HTERT RPE-1 (cell line): Measurements from ENCODE around the gene ZNF672.
"Not testable (repeated sequence)": the region's sequence is repeated elsewhere in the genome, so short reads cannot be mapped to it uniquely, and the experiment has no call there.

Source experiments
- in situ Hi-C: fragments of 300-500 bp; cut with MboI; formaldehyde crosslinking; loops from 4 replicates; pipeline ENCODE4 v1.14.3; 2020; ENCODE audit warnings: low sequenced_read_pairs

Gene ZNF672

GRCh38 chr1:248852481-248853405 is 14.7 kb downstream of the ZNF672 start:
- in situ Hi-C loops: no loop called here

GRCh38 chr1:248853663-248854375 is 15.8 kb downstream of the ZNF672 start:
- in situ Hi-C loops: no loop called here

- in situ Hi-C loops: no loop called here
Measured at GRCh38 chr1:248855580-248855979, 17.6 kb downstream of the ZNF672 start.

- in situ Hi-C loops: no loop called here
Measured at GRCh38 chr1:248856176-248856575, 18.2 kb downstream of the ZNF672 start.

- in situ Hi-C loops: no loop called here
Measured at GRCh38 chr1:248857201-248857600, 19.2 kb downstream of the ZNF672 start.

GRCh38 chr1:248857749-248858095 is 19.7 kb downstream of the ZNF672 start:
- in situ Hi-C loops: no loop called here

GRCh38 chr1:248858096-248858890 is 20.3 kb downstream of the ZNF672 start:
- in situ Hi-C loops: no loop called here

- in situ Hi-C loops: no loop called here
Measured at GRCh38 chr1:248858891-248859889, 21.2 kb downstream of the ZNF672 start, which contains the start of gene ZNF692. Gene ZNF692, minus strand, starts transcription at chr1:248859085. Its CDS starts 776 bp downstream, at chr1:248858309.

GRCh38 chr1:248860007-248860406 is 22.0 kb downstream of the ZNF672 start:
- in situ Hi-C loops: no loop called here

- in situ Hi-C loops: no loop called here
Measured at GRCh38 chr1:248861616-248862015, 23.6 kb downstream of the ZNF672 start.

- in situ Hi-C loops: no loop called here
Measured at GRCh38 chr1:248862695-248862997, 24.6 kb downstream of the ZNF672 start.

- in situ Hi-C loops: no loop called here
Measured at GRCh38 chr1:248862998-248863881, 25.2 kb downstream of the ZNF672 start.

- in situ Hi-C loops: no loop called here
Measured at GRCh38 chr1:248871837-248872401, 33.9 kb downstream of the ZNF672 start.

- in situ Hi-C loops: no loop called here
Measured at GRCh38 chr1:248872752-248873408, 34.9 kb downstream of the ZNF672 start.

- in situ Hi-C loops: no loop called here
Measured at GRCh38 chr1:248873409-248873992, 35.5 kb downstream of the ZNF672 start.

GRCh38 chr1:248873993-248874533 is 36.0 kb downstream of the ZNF672 start:
- in situ Hi-C loops: no loop called here

GRCh38 chr1:248881261-248881660 is 43.2 kb downstream of the ZNF672 start:
- in situ Hi-C loops: no loop called here

- in situ Hi-C loops: not testable (repeated sequence)
Measured at GRCh38 chr1:248882427-248882826, 44.4 kb downstream of the ZNF672 start.
